ENCODE measurements around the gene RAD51AP1. TPM values are rescaled to one million over a fixed set of nuclear protein-coding genes. Genes with fewer than 3 reads are reported as not detected.

RAD51AP1 gene
- polyA plus RNA-seq: 2.6 to 13.0 TPM (median 8.6 TPM) in 3 replicates
- polyA plus RNA-seq (2011; ENCODE audit: low read depth): 1.4 TPM
- polyA plus RNA-seq (2011; cell fraction: cytosol; rRNA removed): 3.6 and 5.2 TPM in 2 replicates
- polyA plus RNA-seq (2011; cell fraction: nucleus; rRNA removed): 3.5 and 6.1 TPM in 2 replicates
- 0.51 and 6.2 TPM in 2 replicates for polyA plus RNA-seq (2012; ENCODE audit: low replicate concordance)
- polyA minus RNA-seq: 0.16 to 2.8 TPM (median 0.52 TPM) in 3 replicates
- polyA minus RNA-seq (2011; cell fraction: cytosol; rRNA and poly(A)+ RNA removed): not detected
- polyA minus RNA-seq (2011; cell fraction: nucleus; rRNA and poly(A)+ RNA removed): 0.42 and 2.0 TPM in 2 replicates

- H3K27ac ChIP-seq (ENCODE audit: control insufficient read depth, insufficient read depth, low read length): peak within 1 kb of the TSS; percentile 100
- no peaks in the 10 kb centered on the region for H3K27me3 ChIP-seq (ENCODE audit: control insufficient read depth, extremely low read depth, insufficient read depth, low read length)
- peak within 1 kb of the TSS; percentile 99 for H3K9ac ChIP-seq (ENCODE audit: control insufficient read depth, extremely low read depth, insufficient read depth, low read length)
- H3K79me2 ChIP-seq (ENCODE audit: control insufficient read depth, insufficient read depth, low read length): peaks cover 33% of the 10 kb centered on the region
- dilution Hi-C loops (cut with MboI; ENCODE audit: extremely low pct_ligation_motif_present, low sequenced_read_pairs): no loop called here
- DNase-seq (ENCODE audit: low read depth, low spot score) (peak; percentile 41), FAIRE-seq (peak; percentile 83)
- TF ChIP-seq CTCF (optimal IDR thresholded peaks at IDR 0.05 in 1 of 3, IDR thresholded peaks at IDR 0.05 in 1 of 3, conservative IDR thresholded peaks at IDR 0.05 in 1 of 3; ENCODE audit: extremely low read depth in 1 of 3, insufficient read depth in 2 of 3, low read length in 3 of 3): no peak
- TF ChIP-seq EZH2 (IDR thresholded peaks at IDR 0.05; ENCODE audit: low read length): no peak
- H3K4me2 ChIP-seq (ENCODE audit: control insufficient read depth, extremely low read depth, insufficient read depth, low read depth, low read length): peak within 1 kb of the TSS; percentile 89
- H3K9me3 ChIP-seq (ENCODE audit: control insufficient read depth, low read depth, low read length): no peaks in the 10 kb centered on the region
- H3K9me1 ChIP-seq (ENCODE audit: control insufficient read depth, extremely low read depth, insufficient read depth, low read length): no peaks in the 10 kb centered on the region
- H4K20me1 ChIP-seq (ENCODE audit: control insufficient read depth, extremely low read depth, insufficient read depth, low read length): no peaks in the 10 kb centered on the region
- H3K36me3 ChIP-seq (ENCODE audit: control insufficient read depth in 2 of 2, extremely low read depth in 1 of 2, insufficient read depth in 2 of 2, low read length in 2 of 2): peaks cover 0 to 4% of the 10 kb centered on the region in 2 experiments
- peaks cover 8% of the 10 kb centered on the region for H3K4me1 ChIP-seq (ENCODE audit: control insufficient read depth, extremely low read depth, insufficient read depth, low read length)
- H2AFZ ChIP-seq (ENCODE audit: control insufficient read depth, low read length): peak within 1 kb of the TSS; percentile 100
- peak within 1 kb of the TSS; percentile 63 to 96 (median 95) for H3K4me3 ChIP-seq (ENCODE audit: control insufficient read depth in 2 of 3, extremely low read depth in 1 of 3, insufficient read depth in 2 of 3, low read depth in 1 of 3, low read length in 3 of 3)
These were observed at the start of gene RAD51AP1 for GRCh38 chr12:4538207-4539160. Gene RAD51AP1 (plus strand): TSS chr12:4538890. CDS start chr12:4538940, 50 bp downstream.

GRCh38 chr12:4489556-4489955 lies 49.1 kb upstream of the RAD51AP1 start:
- peaks cover 9% of the 10 kb centered on the region for H3K4me1 ChIP-seq (ENCODE audit: control insufficient read depth, extremely low read depth, insufficient read depth, low read length)
- no peak overlapping the region for H3K4me3 ChIP-seq (ENCODE audit: control insufficient read depth in 2 of 3, extremely low read depth in 1 of 3, insufficient read depth in 2 of 3, low read depth in 1 of 3, low read length in 3 of 3)
- no peaks in the 10 kb centered on the region for H3K9me3 ChIP-seq (ENCODE audit: control insufficient read depth, low read depth, low read length)
- no peak overlapping the region for H3K4me2 ChIP-seq (ENCODE audit: control insufficient read depth, extremely low read depth, insufficient read depth, low read depth, low read length)
- no peaks in the 10 kb centered on the region for H4K20me1 ChIP-seq (ENCODE audit: control insufficient read depth, extremely low read depth, insufficient read depth, low read length)
- DNase-seq (ENCODE audit: low read depth, low spot score): no peak
- H3K27me3 ChIP-seq (ENCODE audit: control insufficient read depth, extremely low read depth, insufficient read depth, low read length): no peaks in the 10 kb centered on the region
- no peak overlapping the region for H2AFZ ChIP-seq (ENCODE audit: control insufficient read depth, low read length)
- no peak overlapping the region for H3K9ac ChIP-seq (ENCODE audit: control insufficient read depth, extremely low read depth, insufficient read depth, low read length)
- no peaks in the 10 kb centered on the region for H3K79me2 ChIP-seq (ENCODE audit: control insufficient read depth, insufficient read depth, low read length)
- no peak overlapping the region for H3K27ac ChIP-seq (ENCODE audit: control insufficient read depth, insufficient read depth, low read length)
- no peak for FAIRE-seq
- H3K36me3 ChIP-seq (ENCODE audit: control insufficient read depth in 2 of 2, extremely low read depth in 1 of 2, insufficient read depth in 2 of 2, low read length in 2 of 2): peaks cover 0 to 12% of the 10 kb centered on the region in 2 experiments
- no peaks in the 10 kb centered on the region for H3K9me1 ChIP-seq (ENCODE audit: control insufficient read depth, extremely low read depth, insufficient read depth, low read length)
- dilution Hi-C loops (cut with MboI; ENCODE audit: extremely low pct_ligation_motif_present, low sequenced_read_pairs): no loop called here
- TF ChIP-seq CTCF (optimal IDR thresholded peaks at IDR 0.05 in 1 of 3, IDR thresholded peaks at IDR 0.05 in 1 of 3, conservative IDR thresholded peaks at IDR 0.05 in 1 of 3; ENCODE audit: extremely low read depth in 1 of 3, insufficient read depth in 2 of 3, low read length in 3 of 3) (no peak), EZH2 (IDR thresholded peaks at IDR 0.05; ENCODE audit: low read length) (no peak)
